GM12891 (cell line): ENCODE results near the gene S100PBP.

Source experiments
- DNase-seq: peaks from one replicate; pipeline ENCODE4 v3.0.0; 2011; ENCODE audit warnings: low spot score; ENCODE audit not compliant: insufficient read length
- FAIRE-seq: peaks from 2 replicates; lab custom pipeline; 2011; peaks lifted over from hg19 to GRCh38; lab: Jason Lieb, UNC
- PAX5 ChIP-seq: IDR thresholded peaks from 2 replicates; pipeline ENCODE4 v1.6.1; 2011; ENCODE audit warnings: low read length, moderate library complexity, mild to moderate bottlenecking; ENCODE audit not compliant: insufficient read depth, severe bottlenecking
- POLR2A ChIP-seq: IDR thresholded peaks from 2 replicates; pipeline ENCODE4 v1.6.1; 2011; ENCODE audit warnings: low read depth, low read length, control low read depth
- POLR2AphosphoS5 ChIP-seq: IDR thresholded peaks from 2 replicates; pipeline ENCODE4 v1.6.1; 2011; ENCODE audit warnings: low read depth, low read length, control low read depth
- POU2F2 ChIP-seq: IDR thresholded peaks from 2 replicates; pipeline ENCODE4 v1.6.1; 2011; ENCODE audit warnings: low read depth, mild to moderate bottlenecking, control low read depth, low read length, moderate library complexity
- SPI1 ChIP-seq: IDR thresholded peaks from 2 replicates; pipeline ENCODE4 v1.6.1; 2011; ENCODE audit warnings: low read depth, low read length, control low read depth
- TAF1 ChIP-seq: IDR thresholded peaks from 2 replicates; pipeline ENCODE4 v1.6.1; 2011; ENCODE audit warnings: low read depth, low read length, control low read depth

S100PBP gene

GRCh38 chr1:32884032-32884372 lies 66.5 kb downstream of the S100PBP start:
- TF ChIP-seq POU2F2 = no peak
- no peak for TF ChIP-seq PAX5
- TF ChIP-seq TAF1 = no peak
- no peak for TF ChIP-seq POLR2A
- TF ChIP-seq POLR2AphosphoS5 = no peak
- no peak for TF ChIP-seq SPI1
- no peak for FAIRE-seq
- DNase-seq = no peak

DNA sequence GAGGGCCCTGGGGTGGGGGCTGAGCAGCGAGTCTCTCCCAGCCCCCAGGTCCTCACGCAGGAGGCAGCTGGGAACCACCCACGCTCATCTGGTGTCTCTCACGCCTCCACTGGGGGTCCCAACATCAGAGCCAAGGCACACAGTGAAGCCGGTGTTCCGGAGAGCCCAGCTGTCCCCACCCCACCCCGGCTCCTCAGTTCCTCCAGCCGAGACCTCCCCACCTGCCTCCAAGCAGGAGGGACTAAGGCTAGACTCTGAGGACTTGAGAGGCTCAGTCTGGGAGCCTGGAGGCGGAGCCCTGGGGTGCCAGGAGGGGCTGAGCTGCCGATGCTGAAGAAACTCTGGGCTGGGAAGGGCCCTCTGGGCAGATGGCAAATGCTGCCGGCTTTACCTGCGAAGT lies 67.3 kb downstream of the S100PBP start:
- TF ChIP-seq POLR2A (no peak), SPI1 (no peak), TAF1 (no peak), PAX5 (no peak), POU2F2 (no peak), POLR2AphosphoS5 (no peak)
- DNase-seq (no peak), FAIRE-seq (no peak)

DNA sequence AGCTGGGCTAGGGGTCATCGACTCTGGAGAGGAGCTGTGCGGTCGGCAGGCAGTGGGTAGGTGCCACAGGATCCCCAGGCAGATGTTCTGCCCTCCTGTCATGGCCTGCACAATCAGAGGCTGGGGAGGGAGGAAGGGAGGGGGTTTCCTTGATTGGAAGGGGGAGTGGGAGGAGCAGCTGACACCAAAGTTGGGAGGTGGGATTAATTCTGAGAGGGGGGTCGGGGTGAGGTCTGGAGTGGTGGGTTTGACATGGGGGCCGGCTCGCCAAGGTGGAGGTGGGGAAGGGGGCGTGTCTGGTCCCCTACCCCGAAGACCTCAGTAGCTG lies 68.2 kb downstream of the S100PBP start:
- DNase-seq (no peak), FAIRE-seq (no peak)
- TF ChIP-seq SPI1 (no peak), POU2F2 (no peak), POLR2AphosphoS5 (no peak), TAF1 (no peak), PAX5 (no peak), POLR2A (no peak)

GRCh38 chr1:32886004-32886827 lies 68.8 kb downstream of the S100PBP start, which contains the start of gene HPCA:
TSS of gene HPCA (plus strand) at chr1:32886491. CDS start at chr1:32888899, 2,408 bp downstream.
- FAIRE-seq (no peak), DNase-seq (peak; percentile 71)
- TF ChIP-seq TAF1 = no peak
- no peak for TF ChIP-seq PAX5
- TF ChIP-seq POLR2AphosphoS5 = no peak
- no peak for TF ChIP-seq SPI1
- TF ChIP-seq POLR2A = no peak

GRCh38 chr1:32886828-32887414 lies 69.5 kb downstream of the S100PBP start:
- FAIRE-seq (peak; percentile 26), DNase-seq (no peak)
- TF ChIP-seq PAX5 (no peak), TAF1 (no peak), POLR2A (no peak), POU2F2 (no peak), SPI1 (no peak), POLR2AphosphoS5 (no peak)

DNA sequence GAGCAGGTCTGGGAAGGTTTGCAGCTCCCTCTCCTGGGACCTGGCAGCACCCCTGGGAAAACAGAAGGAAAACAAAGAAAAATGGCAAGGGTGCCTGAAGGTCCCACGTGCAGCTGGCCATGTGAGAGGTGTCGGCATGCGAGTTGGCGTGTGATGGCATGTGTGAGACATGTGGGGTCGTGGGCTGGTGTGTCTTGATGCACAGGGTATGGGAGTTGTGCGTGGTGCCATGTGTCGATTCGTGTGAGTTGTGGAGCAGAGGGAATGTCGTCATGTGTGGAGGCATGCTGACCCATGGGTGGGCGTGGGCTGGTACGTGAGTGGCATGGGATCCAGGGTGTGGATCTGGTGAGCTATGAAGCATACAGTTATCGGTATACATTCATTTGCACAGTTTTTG lies 70.2 kb downstream of the S100PBP start:
- no peak for DNase-seq
- FAIRE-seq = no peak
- no peak for TF ChIP-seq POLR2AphosphoS5
- TF ChIP-seq TAF1 = no peak
- TF ChIP-seq POLR2A = no peak
- no peak for TF ChIP-seq SPI1
- TF ChIP-seq PAX5 = no peak
- no peak for TF ChIP-seq POU2F2

- FAIRE-seq (no peak), DNase-seq (no peak)
- TF ChIP-seq POLR2A (no peak), TAF1 (no peak), PAX5 (no peak), POLR2AphosphoS5 (no peak), SPI1 (no peak), POU2F2 (no peak)
Measured at GRCh38 chr1:32888134-32888533, 70.7 kb downstream of the S100PBP start.

- no peak for DNase-seq
- no peak for FAIRE-seq
- TF ChIP-seq SPI1 = no peak
Measured at GRCh38 chr1:32888677-32889420, 71.4 kb downstream of the S100PBP start.

DNA sequence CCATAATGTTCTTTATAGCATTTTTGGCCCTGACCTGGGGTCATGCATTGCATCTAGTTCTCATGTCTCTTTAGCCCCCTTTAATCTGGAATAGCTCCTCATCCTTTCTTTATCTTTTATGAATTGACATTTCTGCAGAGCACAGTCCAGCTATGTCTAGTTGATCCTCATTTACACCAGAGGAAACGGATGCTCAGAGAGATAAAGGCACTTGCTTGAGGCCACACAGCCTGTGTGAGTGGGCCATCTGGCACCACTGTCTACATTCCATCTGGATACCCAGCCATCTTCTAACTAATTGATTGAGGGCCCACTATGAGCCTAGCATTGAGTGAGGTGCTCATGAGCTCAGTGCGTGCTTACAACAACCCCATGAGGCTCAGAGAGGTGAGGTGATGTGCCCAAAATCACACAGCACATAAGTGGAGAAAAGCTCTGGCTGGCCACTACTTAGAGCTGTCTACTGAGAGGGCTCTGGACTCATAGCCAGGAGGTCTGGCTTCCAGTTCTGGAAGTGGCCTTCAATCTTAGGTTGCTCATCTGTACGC lies 72.4 kb downstream of the S100PBP start:
- DNase-seq (no peak), FAIRE-seq (no peak)
- TF ChIP-seq POU2F2 (no peak), SPI1 (no peak), PAX5 (no peak), POLR2A (no peak), POLR2AphosphoS5 (no peak), TAF1 (no peak)
